Astrocyte (in vitro differentiated cells and primary cell): Measurements from ENCODE around the gene RAVER2.

Experiments
- EZH2 ChIP-seq: IDR thresholded peaks from 2 replicates; pipeline ENCODE4 v1.6.1; 2012; ENCODE audit warnings: mild to moderate bottlenecking, low read length, inconsistent platforms; ENCODE audit not compliant: insufficient read depth
- TF ChIP-seq, protein P1 (sequence below): IDR thresholded peaks from 2 replicates; pipeline ENCODE4 v1.5.1; 2011; ENCODE audit warnings: low read depth, mild to moderate bottlenecking, inconsistent platforms, low read length, moderate library complexity; ENCODE audit not compliant: insufficient read depth

DNA sequence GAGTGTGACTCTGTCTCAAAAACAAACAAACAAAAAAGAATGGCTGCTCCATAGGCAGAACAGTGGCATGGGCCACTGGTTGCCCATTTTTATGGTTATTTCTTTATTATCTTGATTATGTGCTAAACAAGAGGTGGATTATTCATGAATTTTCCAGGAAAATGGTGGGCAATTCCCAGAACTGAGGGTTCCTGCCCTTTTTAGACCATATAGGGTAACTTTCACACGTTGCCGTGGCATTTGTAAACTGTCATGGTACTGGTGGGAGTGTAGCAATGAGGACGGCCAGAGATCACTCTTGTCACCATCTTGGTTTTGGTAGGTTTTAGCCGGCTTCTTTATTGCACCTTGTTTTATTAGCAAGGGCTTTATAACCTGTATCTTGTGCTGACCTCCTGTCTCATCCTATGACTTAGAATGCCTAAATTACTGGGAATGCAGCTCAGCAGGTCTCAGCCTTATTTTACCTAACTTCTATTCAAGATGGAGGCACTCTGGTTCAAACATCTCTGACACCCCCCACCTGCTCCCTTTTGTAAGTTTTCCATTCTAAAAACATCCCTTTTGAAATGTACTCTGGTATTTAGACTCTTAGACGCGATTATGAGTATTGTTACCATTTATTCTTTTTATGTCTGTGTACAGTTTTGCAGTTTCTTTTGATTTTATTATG is 57.1 kb downstream of the RAVER2 start:
- TF ChIP-seq, protein P1, sequence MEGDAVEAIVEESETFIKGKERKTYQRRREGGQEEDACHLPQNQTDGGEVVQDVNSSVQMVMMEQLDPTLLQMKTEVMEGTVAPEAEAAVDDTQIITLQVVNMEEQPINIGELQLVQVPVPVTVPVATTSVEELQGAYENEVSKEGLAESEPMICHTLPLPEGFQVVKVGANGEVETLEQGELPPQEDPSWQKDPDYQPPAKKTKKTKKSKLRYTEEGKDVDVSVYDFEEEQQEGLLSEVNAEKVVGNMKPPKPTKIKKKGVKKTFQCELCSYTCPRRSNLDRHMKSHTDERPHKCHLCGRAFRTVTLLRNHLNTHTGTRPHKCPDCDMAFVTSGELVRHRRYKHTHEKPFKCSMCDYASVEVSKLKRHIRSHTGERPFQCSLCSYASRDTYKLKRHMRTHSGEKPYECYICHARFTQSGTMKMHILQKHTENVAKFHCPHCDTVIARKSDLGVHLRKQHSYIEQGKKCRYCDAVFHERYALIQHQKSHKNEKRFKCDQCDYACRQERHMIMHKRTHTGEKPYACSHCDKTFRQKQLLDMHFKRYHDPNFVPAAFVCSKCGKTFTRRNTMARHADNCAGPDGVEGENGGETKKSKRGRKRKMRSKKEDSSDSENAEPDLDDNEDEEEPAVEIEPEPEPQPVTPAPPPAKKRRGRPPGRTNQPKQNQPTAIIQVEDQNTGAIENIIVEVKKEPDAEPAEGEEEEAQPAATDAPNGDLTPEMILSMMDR: no peak
- no peak for TF ChIP-seq EZH2
